ENCODE results near the gene GMDS. TPM values are rescaled to one million over a fixed set of nuclear protein-coding genes. Genes with fewer than 3 reads are reported as not detected.

GMDS gene
- total RNA-seq, 1 donor from 2014 or later = 34.0 TPM

GRCh38 chr6:2029952-2030351 lies 215.5 kb downstream of the GMDS start:
- Mint-ChIP-seq H3K27me3 (ENCODE audit: low read depth) (no peaks in the 10 kb centered on the region), H3K4me3 (ENCODE audit: unreplicated experiment) (no peak overlapping the region), H3K27ac (ENCODE audit: unreplicated experiment) (no peak overlapping the region), H3K9me3 (ENCODE audit: low read depth) (no peaks in the 10 kb centered on the region), H3K36me3 (ENCODE audit: low read depth) (no peaks in the 10 kb centered on the region), H3K4me1 (ENCODE audit: low read depth) (peaks cover 29% of the 10 kb centered on the region)
- no peak for DNase-seq (ENCODE audit: low spot score)
- TF ChIP-seq CTCF (IDR thresholded peaks at IDR 0.05) = no peak

DNA sequence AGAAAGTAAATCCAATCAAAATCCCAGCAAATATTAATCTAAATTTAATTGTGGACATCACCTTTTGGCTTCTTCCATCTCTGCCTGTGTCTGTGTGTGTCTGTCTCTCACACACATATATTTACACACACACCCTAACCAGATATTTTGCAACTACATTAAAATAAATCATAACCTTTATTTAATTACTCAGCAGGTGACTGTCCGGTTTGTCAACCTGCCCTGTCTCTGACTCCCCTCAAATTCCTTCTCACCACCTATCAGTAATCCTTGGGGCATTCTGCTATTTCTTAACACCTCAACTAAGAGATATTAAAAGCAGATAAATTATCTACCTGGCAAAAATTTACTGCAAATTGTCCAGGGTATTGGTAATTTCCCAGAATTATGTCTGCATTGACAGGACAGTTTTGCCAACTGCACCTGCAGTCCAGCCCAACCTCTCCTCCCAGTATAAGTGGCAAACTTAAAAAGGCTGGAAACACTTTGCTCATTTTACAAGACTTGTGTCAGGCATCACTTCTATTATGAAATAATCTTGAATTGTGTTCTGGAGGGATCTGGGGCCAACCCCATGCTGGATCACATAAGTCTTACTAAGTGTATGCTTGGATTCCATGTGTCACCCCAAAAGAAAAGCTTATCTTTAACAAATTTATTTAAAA lies 216.1 kb downstream of the GMDS start:
- H3K4me1 Mint-ChIP-seq (ENCODE audit: low read depth) = peaks cover 23% of the 10 kb centered on the region

GRCh38 chr6:2028457-2029038 lies 216.9 kb downstream of the GMDS start:
- Mint-ChIP-seq H3K4me3 (ENCODE audit: unreplicated experiment) (no peak overlapping the region), H3K36me3 (ENCODE audit: low read depth) (no peaks in the 10 kb centered on the region), H3K27ac (ENCODE audit: unreplicated experiment) (no peak overlapping the region), H3K4me1 (ENCODE audit: low read depth) (peaks cover 17% of the 10 kb centered on the region), H3K9me3 (ENCODE audit: low read depth) (no peaks in the 10 kb centered on the region), H3K27me3 (ENCODE audit: low read depth) (no peaks in the 10 kb centered on the region)
- DNase-seq (ENCODE audit: low spot score) = no peak
- TF ChIP-seq CTCF (IDR thresholded peaks at IDR 0.05) = no peak

More for the DNA sequence above, 216.1 kb downstream of the GMDS start:
- no peaks in the 10 kb centered on the region for H3K9me3 Mint-ChIP-seq (ENCODE audit: low read depth)
- H3K27ac Mint-ChIP-seq (ENCODE audit: unreplicated experiment) = no peak overlapping the region
- TF ChIP-seq CTCF (IDR thresholded peaks at IDR 0.05) = no peak
- no peaks in the 10 kb centered on the region for H3K36me3 Mint-ChIP-seq (ENCODE audit: low read depth)
- no peak for DNase-seq (ENCODE audit: low spot score)
- H3K27me3 Mint-ChIP-seq (ENCODE audit: low read depth) = no peaks in the 10 kb centered on the region
- no peak overlapping the region for H3K4me3 Mint-ChIP-seq (ENCODE audit: unreplicated experiment)

GRCh38 chr6:2026133-2026532 lies 219.3 kb downstream of the GMDS start:
- no peak for DNase-seq (ENCODE audit: low spot score)
- no peaks in the 10 kb centered on the region for H3K9me3 Mint-ChIP-seq (ENCODE audit: low read depth)

DNA sequence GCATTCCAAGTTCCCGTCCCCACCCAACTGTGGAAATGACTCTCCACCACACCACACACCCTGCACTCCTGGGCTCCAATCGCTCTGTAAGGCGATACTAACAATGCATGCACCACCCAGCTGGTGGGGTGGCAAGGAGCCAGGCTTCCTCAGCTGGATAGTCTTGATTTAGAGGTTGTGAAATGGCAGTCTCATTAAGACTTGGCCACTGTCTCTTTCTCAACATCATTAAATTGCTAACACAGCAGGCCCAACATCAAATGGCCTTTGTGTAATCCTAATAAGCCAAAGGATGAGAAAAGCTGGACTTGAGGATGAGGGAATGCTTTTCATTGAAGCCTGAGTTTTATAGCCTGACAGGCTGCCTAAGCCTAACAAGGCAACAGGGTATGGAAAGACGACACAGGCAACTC lies 223.7 kb downstream of the GMDS start:
- H3K27ac Mint-ChIP-seq (ENCODE audit: unreplicated experiment) = no peak overlapping the region
- no peak for TF ChIP-seq CTCF (IDR thresholded peaks at IDR 0.05)
- no peaks in the 10 kb centered on the region for H3K36me3 Mint-ChIP-seq (ENCODE audit: low read depth)
- DNase-seq (ENCODE audit: low spot score) = no peak
- no peak overlapping the region for H3K4me3 Mint-ChIP-seq (ENCODE audit: unreplicated experiment)
- H3K4me1 Mint-ChIP-seq (ENCODE audit: low read depth) = peaks cover 14% of the 10 kb centered on the region
- H3K9me3 Mint-ChIP-seq (ENCODE audit: low read depth) = peaks cover 5% of the 10 kb centered on the region
- H3K27me3 Mint-ChIP-seq (ENCODE audit: low read depth) = no peaks in the 10 kb centered on the region

More at GRCh38 chr6:2026133-2026532, 219.3 kb downstream of the GMDS start:
- Mint-ChIP-seq H3K4me1 (ENCODE audit: low read depth) (peaks cover 20% of the 10 kb centered on the region), H3K4me3 (ENCODE audit: unreplicated experiment) (no peak overlapping the region), H3K27ac (ENCODE audit: unreplicated experiment) (no peak overlapping the region), H3K27me3 (ENCODE audit: low read depth) (no peaks in the 10 kb centered on the region), H3K36me3 (ENCODE audit: low read depth) (no peaks in the 10 kb centered on the region)
- TF ChIP-seq CTCF (IDR thresholded peaks at IDR 0.05) = no peak
